CD4-positive, CD25-positive, alpha-beta regulatory T cell (primary cell): ENCODE data around the gene ARHGAP31. TPM values are rescaled to one million over a fixed set of nuclear protein-coding genes. Genes with fewer than 3 reads are reported as not detected.

ENCODE experiments used
- ATAC-seq, 2 donors: fragments of 150-1000 bp; cut with Tn5 transposase; one replicate each; pipeline ENCODE4 v1.10.0; 2021; ENCODE audit warnings: low read depth in 2 of 2, moderate number of reproducible peaks in 2 of 2, moderate library complexity in 1 of 2
- DNase-seq, 3 donors: peaks; one replicate each; pipeline versions ENCODE4 v3.0.0 to v3.0.0-alpha.2; 2012 to 2022; ENCODE audit warnings: mixed read lengths in 1 of 3
- H3K27ac ChIP-seq: one replicate; pipeline ENCODE4 v1.7.0; 2013; ENCODE audit warnings: mild to moderate bottlenecking, low read length; ENCODE audit not compliant: insufficient read depth, poor library complexity, severe bottlenecking
- H3K27me3 ChIP-seq: one replicate; pipeline ENCODE4 v1.7.0; 2013; ENCODE audit warnings: low read length; ENCODE audit not compliant: control insufficient read depth, insufficient read depth
- H3K36me3 ChIP-seq: one replicate; pipeline ENCODE4 v1.7.0; 2013; ENCODE audit warnings: mild to moderate bottlenecking, low read length, moderate library complexity; ENCODE audit not compliant: control insufficient read depth, insufficient read depth
- H3K4me1 ChIP-seq: 2 replicates; pipeline ENCODE4 v1.7.0; 2013; ENCODE audit warnings: mild to moderate bottlenecking, low read length; ENCODE audit not compliant: insufficient read depth, control insufficient read depth, poor library complexity, severe bottlenecking
- H3K4me3 ChIP-seq: one replicate; pipeline ENCODE4 v1.7.0; 2013; ENCODE audit warnings: low read depth, mild to moderate bottlenecking, low read length, moderate library complexity
- H3K9me3 ChIP-seq, 2 experiments: 1 replicate in 1 of 2; 2 replicates in 1 of 2; pipeline ENCODE4 v1.7.0; 2013; ENCODE audit warnings: low read length in 2 of 2, mild to moderate bottlenecking in 1 of 2, moderate library complexity in 1 of 2; ENCODE audit not compliant: control insufficient read depth in 2 of 2
- H3K27ac Mint-ChIP-seq, 3 donors: one replicate each; pipeline ENCODE4 v1.8.0; 2020 to 2022; ENCODE audit warnings: mild to moderate bottlenecking in 3 of 3, mixed read lengths in 3 of 3, moderate library complexity in 2 of 3
- H3K27me3 Mint-ChIP-seq: one replicate; pipeline ENCODE4 v1.8.0; 2022; ENCODE audit warnings: mild to moderate bottlenecking, mixed read lengths
- H3K36me3 Mint-ChIP-seq: one replicate; pipeline ENCODE4 v1.8.0; 2020; ENCODE audit warnings: mixed read lengths
- H3K4me1 Mint-ChIP-seq, 4 donors: one replicate each; pipeline ENCODE4 v1.8.0; 2020 to 2022; ENCODE audit warnings: mixed read lengths in 4 of 4, mild to moderate bottlenecking in 1 of 4
- H3K4me3 Mint-ChIP-seq, 4 donors: one replicate each; pipeline ENCODE4 v1.8.0; 2020 to 2022; ENCODE audit warnings: mild to moderate bottlenecking in 4 of 4, mixed read lengths in 4 of 4, moderate library complexity in 3 of 4
- H3K9me3 Mint-ChIP-seq, 7 donors: one replicate each; pipeline ENCODE4 v1.8.0; 2020 to 2022; ENCODE audit warnings: mixed read lengths in 7 of 7, mild to moderate bottlenecking in 3 of 7, moderate library complexity in 2 of 7
- polyA plus RNA-seq, 4 donors: library from polyadenylated mRNA; unstranded; fragments of 300-500 nt; fragmentation: Illumina TruSeq; gene quantifications; one replicate each; pipeline ENCODE4 v1.2.3, GENCODE V29; 2021
- total RNA-seq: library from RNA; stranded (reverse); gene quantifications from one replicate; pipeline ENCODE4 v1.2.3, GENCODE V29; 2022

The ARHGAP31 gene
- total and polyA plus RNA-seq, 5 donors from 2014 or later, result 2.6 to 13.6 (median 4.8) TPM

DNA sequence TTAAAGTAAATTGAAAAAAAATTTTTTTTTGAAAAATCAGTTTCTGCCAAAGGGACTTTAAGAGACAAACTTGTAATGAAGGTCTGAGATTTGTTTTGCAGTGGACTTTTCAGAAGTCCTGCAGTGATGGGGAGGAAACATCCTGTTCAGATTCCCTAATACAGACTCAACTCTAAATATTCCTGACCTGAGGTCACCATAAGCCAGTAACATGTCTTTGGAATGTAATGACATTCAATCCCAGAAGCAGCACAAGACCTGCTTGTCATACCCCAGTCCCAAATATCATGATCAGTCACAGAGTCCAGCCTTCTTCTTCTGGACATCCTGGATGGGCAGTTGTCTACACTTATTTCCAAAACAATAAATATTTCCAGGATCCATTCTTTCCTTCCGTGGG, 115.7 kb downstream of the ARHGAP31 start:
- no peak overlapping the region for H3K27ac Mint-ChIP-seq
- no peaks in the 10 kb centered on the region for H3K27me3 Mint-ChIP-seq
- H3K4me3 Mint-ChIP-seq, result peak overlapping the region in 1 of 4 donors; percentile 81
- Histone ChIP-seq H3K27ac (no peak overlapping the region), H3K27me3 (no peaks in the 10 kb centered on the region), H3K9me3 (no peaks in the 10 kb centered on the region), H3K36me3 (peaks cover 34% of the 10 kb centered on the region), H3K4me3 (no peak overlapping the region), H3K4me1 (no peaks in the 10 kb centered on the region)
- H3K9me3 Mint-ChIP-seq, result peaks cover 0 to 1% (median 0%) of the 10 kb centered on the region in 7 donors
- peaks cover 0 to 5% (median 0%) of the 10 kb centered on the region in 4 donors for H3K4me1 Mint-ChIP-seq
- peaks cover 39% of the 10 kb centered on the region for H3K36me3 Mint-ChIP-seq
- DNase-seq (no peak), ATAC-seq (no peak)

DNA sequence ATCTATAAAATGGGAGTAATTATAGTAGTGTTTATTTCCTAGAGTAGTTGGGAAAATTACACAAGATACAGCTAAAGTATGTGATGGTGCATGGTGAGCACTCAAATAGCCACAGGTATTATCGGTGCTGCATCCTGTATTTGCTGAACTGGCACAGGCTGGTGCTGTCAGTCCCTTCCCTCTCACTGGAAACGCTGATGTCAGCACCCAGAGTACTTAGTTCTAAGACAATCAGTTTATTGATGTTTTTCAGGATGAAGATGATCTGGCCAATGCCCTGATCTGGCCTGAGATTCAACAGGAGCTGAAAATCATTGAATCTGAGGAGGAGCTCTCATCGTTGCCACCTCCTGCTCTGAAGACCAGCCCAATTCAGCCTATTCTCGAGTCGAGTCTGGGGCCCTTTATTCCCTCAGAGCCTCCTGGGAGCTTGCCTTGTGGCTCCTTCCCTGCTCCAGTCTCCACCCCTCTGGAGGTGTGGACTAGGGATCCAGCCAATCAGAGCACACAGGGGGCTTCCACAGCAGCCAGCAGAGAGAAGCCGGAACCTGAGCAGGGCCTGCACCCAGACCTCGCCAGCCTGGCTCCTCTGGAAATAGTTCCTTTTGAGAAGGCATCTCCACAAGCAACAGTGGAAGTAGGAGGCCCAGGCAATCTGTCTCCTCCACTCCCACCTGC, 119.6 kb downstream of the ARHGAP31 start:
- peak overlapping the region in 2 of 3 donors; percentile 28 to 35 for H3K27ac Mint-ChIP-seq
- H3K9me3 ChIP-seq, result no peaks in the 10 kb centered on the region
- ATAC-seq (no peak), DNase-seq (no peak)
- H3K4me3 Mint-ChIP-seq, result no peak overlapping the region
- peaks cover 0 to 6% (median 0%) of the 10 kb centered on the region in 4 donors for H3K4me1 Mint-ChIP-seq
- H3K27ac ChIP-seq, result no peak overlapping the region
- no peaks in the 10 kb centered on the region for H3K9me3 Mint-ChIP-seq
- no peaks in the 10 kb centered on the region for H3K27me3 Mint-ChIP-seq
- H3K36me3 Mint-ChIP-seq, result peaks cover 29% of the 10 kb centered on the region
- no peak overlapping the region for H3K4me3 ChIP-seq
- no peaks in the 10 kb centered on the region for H3K27me3 ChIP-seq
- no peaks in the 10 kb centered on the region for H3K4me1 ChIP-seq
- peaks cover 40% of the 10 kb centered on the region for H3K36me3 ChIP-seq

DNA sequence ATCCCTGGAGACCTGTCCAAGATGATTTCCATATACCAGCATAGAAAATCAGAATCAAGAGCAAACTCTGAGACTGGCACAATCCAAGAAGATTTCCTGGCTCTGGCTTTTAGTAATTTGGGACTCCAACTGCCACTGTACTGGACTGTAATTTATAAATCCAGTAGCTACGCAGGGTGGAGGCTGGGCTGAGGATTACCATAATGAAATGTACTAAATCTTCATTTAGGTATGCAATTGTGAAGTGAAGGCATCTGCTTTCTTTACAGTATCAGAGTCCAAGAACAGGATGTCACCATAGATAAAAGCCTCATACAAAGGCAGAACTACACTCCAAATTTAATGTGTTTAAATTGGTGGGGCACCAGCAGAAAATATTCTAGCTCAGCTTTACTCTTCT, 122.7 kb downstream of the ARHGAP31 start:
- Histone ChIP-seq H3K4me3 (no peak overlapping the region), H3K27ac (no peak overlapping the region), H3K27me3 (no peaks in the 10 kb centered on the region), H3K9me3 (no peaks in the 10 kb centered on the region), H3K36me3 (peaks cover 17% of the 10 kb centered on the region), H3K4me1 (no peaks in the 10 kb centered on the region)
- no peaks in the 10 kb centered on the region for H3K27me3 Mint-ChIP-seq
- ATAC-seq (no peak), DNase-seq (no peak)
- H3K27ac Mint-ChIP-seq, result peak overlapping the region in 1 of 3 donors; percentile 14
- H3K4me1 Mint-ChIP-seq, result peaks cover 0 to 6% (median 4%) of the 10 kb centered on the region in 4 donors
- peaks cover 7% of the 10 kb centered on the region for H3K36me3 Mint-ChIP-seq
- peaks cover 0 to under 1% (median 0%) of the 10 kb centered on the region in 7 donors for H3K9me3 Mint-ChIP-seq
- no peak overlapping the region for H3K4me3 Mint-ChIP-seq

DNA sequence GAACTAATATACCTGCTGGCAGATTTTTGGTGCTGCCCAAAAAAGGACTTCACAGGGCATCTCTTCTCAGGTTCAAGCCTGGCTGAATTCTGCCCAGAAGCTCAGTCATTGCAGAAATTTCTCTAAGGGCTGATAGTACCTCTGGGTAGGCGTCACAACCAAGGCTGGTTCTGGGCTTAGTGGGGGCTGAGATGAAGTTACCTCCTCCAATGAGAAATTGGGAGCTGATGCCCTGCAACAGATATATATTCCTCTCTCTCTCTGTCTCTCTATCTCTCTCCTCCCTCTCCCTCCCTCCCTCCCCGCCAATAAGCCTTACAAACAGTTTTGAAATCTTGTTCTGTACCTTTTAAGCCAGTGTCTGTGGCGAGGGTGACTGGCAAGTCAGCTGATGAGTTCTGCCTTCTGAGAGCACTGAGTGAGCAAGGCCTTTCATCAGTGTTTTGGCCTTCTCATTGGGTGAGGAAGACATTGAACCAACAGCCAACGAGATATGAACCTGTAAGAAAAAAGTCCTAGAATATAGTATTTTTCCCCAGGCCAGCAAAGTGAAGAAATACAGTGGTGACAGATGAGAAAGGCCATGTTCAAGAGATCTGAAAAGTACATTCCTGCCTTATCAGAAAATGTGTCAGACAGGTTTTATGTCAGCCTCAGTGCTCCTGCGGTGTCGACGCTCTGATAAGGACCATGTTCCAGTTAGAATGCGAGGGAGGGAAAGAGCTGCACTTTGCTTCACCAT, 123.8 kb downstream of the ARHGAP31 start:
- H3K27ac Mint-ChIP-seq, result no peak overlapping the region
- Histone ChIP-seq H3K27me3 (no peaks in the 10 kb centered on the region), H3K4me3 (no peak overlapping the region), H3K9me3 (no peaks in the 10 kb centered on the region), H3K27ac (no peak overlapping the region), H3K4me1 (no peaks in the 10 kb centered on the region), H3K36me3 (peaks cover 17% of the 10 kb centered on the region)
- H3K9me3 Mint-ChIP-seq, result peaks cover 0 to 1% (median 0%) of the 10 kb centered on the region in 7 donors
- no peak for ATAC-seq
- no peak overlapping the region for H3K4me3 Mint-ChIP-seq
- H3K27me3 Mint-ChIP-seq, result no peaks in the 10 kb centered on the region
- peaks cover 7% of the 10 kb centered on the region for H3K36me3 Mint-ChIP-seq
- peaks cover 0 to 13% (median 5%) of the 10 kb centered on the region in 4 donors for H3K4me1 Mint-ChIP-seq
- DNase-seq, result no peak

DNA sequence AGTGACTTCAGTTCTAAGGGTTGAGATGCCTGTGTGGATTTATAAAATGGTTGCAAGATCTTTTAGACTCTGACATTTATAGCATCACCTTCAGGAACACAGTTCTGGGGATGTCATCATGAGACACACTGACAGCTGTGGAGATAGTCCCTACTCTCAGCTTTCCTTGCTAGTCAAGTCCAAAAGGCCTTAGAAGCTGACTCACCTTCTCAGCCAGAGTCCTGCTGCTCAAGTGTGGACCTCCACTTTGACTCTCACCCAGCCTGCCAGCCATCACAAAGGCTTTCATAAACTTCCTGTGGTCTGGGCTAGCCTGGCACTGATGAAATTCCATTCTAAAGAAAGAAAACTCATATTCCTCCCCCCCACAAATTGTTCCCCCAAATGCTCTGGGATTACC, 124.5 kb downstream of the ARHGAP31 start:
- Histone ChIP-seq H3K4me3 (no peak overlapping the region), H3K36me3 (peaks cover 17% of the 10 kb centered on the region), H3K9me3 (no peaks in the 10 kb centered on the region), H3K4me1 (no peaks in the 10 kb centered on the region), H3K27ac (no peak overlapping the region), H3K27me3 (no peaks in the 10 kb centered on the region)
- peaks cover under 1 to 13% (median 5%) of the 10 kb centered on the region in 4 donors for H3K4me1 Mint-ChIP-seq
- ATAC-seq (no peak), DNase-seq (no peak)
- peaks cover 7% of the 10 kb centered on the region for H3K36me3 Mint-ChIP-seq
- H3K9me3 Mint-ChIP-seq, result peaks cover 0 to 1% (median 0%) of the 10 kb centered on the region in 7 donors
- no peaks in the 10 kb centered on the region for H3K27me3 Mint-ChIP-seq
- H3K27ac Mint-ChIP-seq, result no peak overlapping the region
- no peak overlapping the region for H3K4me3 Mint-ChIP-seq

DNA sequence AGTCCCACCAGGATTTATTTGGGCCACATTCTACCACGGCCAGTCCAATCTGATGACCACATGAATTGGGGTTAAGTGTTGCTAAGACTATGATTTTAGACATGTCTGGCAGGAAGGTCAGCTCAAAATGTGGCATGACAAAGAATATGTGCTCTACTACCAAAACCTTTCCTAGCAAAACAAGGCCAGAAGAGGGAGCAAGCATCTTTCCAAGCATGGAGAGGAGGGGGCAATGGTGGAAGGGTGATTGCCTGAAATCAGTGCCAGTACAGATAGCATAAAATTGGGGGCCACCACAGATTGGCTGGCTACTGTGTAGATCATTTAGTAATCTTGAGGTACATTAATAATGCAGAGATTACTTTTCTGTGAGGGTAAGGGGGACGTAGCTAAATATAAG, 126.0 kb downstream of the ARHGAP31 start:
- no peaks in the 10 kb centered on the region for H3K27me3 ChIP-seq
- DNase-seq, result no peak

DNA sequence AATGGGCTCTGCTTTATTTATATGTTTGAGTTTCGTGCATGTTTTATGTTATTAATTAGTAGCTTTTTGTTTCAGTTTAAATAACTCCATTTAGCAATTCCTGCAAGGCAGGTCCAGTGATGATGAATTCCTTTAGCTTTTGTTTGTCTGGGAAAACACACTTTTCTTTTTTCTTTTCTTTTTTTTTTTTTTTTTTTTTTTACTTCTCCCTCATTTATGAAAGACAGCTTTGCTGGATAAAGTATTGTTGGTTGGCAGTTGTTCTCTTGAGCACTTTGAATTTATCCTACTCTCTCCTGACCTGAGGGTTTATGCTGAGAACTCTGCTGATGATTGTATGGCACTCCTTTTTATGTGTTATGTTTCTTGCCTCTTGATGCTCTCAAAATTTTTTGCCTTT, 133.5 kb downstream of the ARHGAP31 start:
- no peak overlapping the region for H3K4me3 Mint-ChIP-seq
- ATAC-seq (no peak), DNase-seq (no peak)
- peaks cover 0 to 11% (median 2%) of the 10 kb centered on the region in 4 donors for H3K4me1 Mint-ChIP-seq
- Histone ChIP-seq H3K27me3 (no peaks in the 10 kb centered on the region), H3K9me3 (peaks cover 50 to 51% of the 10 kb centered on the region in 2 experiments), H3K36me3 (peaks cover 43% of the 10 kb centered on the region), H3K4me3 (no peak overlapping the region), H3K27ac (no peak overlapping the region), H3K4me1 (no peaks in the 10 kb centered on the region)
- peaks cover 37% of the 10 kb centered on the region for H3K36me3 Mint-ChIP-seq
- peak overlapping the region in 1 of 3 donors; percentile 70 for H3K27ac Mint-ChIP-seq
- no peaks in the 10 kb centered on the region for H3K27me3 Mint-ChIP-seq
- peaks cover 0 to 53% (median 18%) of the 10 kb centered on the region in 7 donors for H3K9me3 Mint-ChIP-seq

More for the DNA sequence above, 126.0 kb downstream of the ARHGAP31 start:
- H3K4me3 Mint-ChIP-seq, result no peak overlapping the region
- Histone ChIP-seq H3K9me3 (peaks cover under 1 to 1% of the 10 kb centered on the region in 2 experiments), H3K27ac (no peak overlapping the region), H3K4me3 (no peak overlapping the region), H3K4me1 (no peaks in the 10 kb centered on the region), H3K36me3 (peaks cover 2% of the 10 kb centered on the region)
- H3K27ac Mint-ChIP-seq, result peak overlapping the region in 1 of 3 donors; percentile 61
- H3K27me3 Mint-ChIP-seq, result no peaks in the 10 kb centered on the region
- H3K36me3 Mint-ChIP-seq, result peaks cover 2% of the 10 kb centered on the region
- H3K9me3 Mint-ChIP-seq, result peaks cover 0 to 5% (median 0%) of the 10 kb centered on the region in 7 donors
- ATAC-seq, result no peak
- peaks cover 5 to 13% (median 6%) of the 10 kb centered on the region in 4 donors for H3K4me1 Mint-ChIP-seq
